BJ (cell line): ENCODE results near the gene ZNF442. TPM values are rescaled to one million over a fixed set of nuclear protein-coding genes. Genes with fewer than 3 reads are reported as not detected.
"Not testable (repeated sequence)": the region's sequence is repeated elsewhere in the genome, so short reads cannot be mapped to it uniquely, and the experiment has no call there.

Experiments
- CTCF ChIA-PET: fragments of 350-600 bp; formaldehyde crosslinking; extraction: SDS; loops from one replicate; lab custom pipeline; 2021; ENCODE audit warnings: antibody characterized with exemption, inconsistent platforms; lab: Yijun Ruan, JAX
- POLR2A ChIA-PET: fragments of 300-600 bp; sonication (Branson Sonifier 250); formaldehyde crosslinking; extraction: SDS; loops from one replicate; lab custom pipeline; 2021; ENCODE audit warnings: antibody characterized with exemption; lab: Charles Lee
- DNase-seq: peaks from one replicate; pipeline ENCODE4 v3.0.0-alpha.2; 2011; ENCODE audit warnings: low read depth
- H3K27me3 ChIP-seq: 2 replicates; pipeline ENCODE4 v1.6.0; 2011; ENCODE audit warnings: low read length; ENCODE audit not compliant: control insufficient read depth, insufficient read depth
- H3K36me3 ChIP-seq: 2 replicates; pipeline ENCODE4 v1.5.1; 2011; ENCODE audit warnings: low read length; ENCODE audit not compliant: control insufficient read depth, insufficient read depth
- H3K4me3 ChIP-seq: 2 replicates; pipeline ENCODE4 v1.5.1; 2011; ENCODE audit warnings: low read depth, mild to moderate bottlenecking, control low read depth, low read length
- polyA plus RNA-seq: library from polyadenylated mRNA; depleted of rRNA; stranded (reverse); fragments of >200 nt; gene quantifications from 2 replicates; pipeline ENCODE4 v1.2.3, GENCODE V29; 2011; rRNA removed
- small RNA-seq: library from RNA; depleted of rRNA; stranded (forward); fragments of <200 nt; gene quantifications from one replicate; pipeline ENCODE3, GENCODE V24; 2012; ENCODE audit warnings: low replicate concordance, low read depth; ENCODE audit not compliant: insufficient read length
- TF ChIP-seq, protein P1 (sequence below): IDR thresholded peaks from 2 replicates; pipeline ENCODE4 v1.5.1; 2011; ENCODE audit warnings: low read depth, mild to moderate bottlenecking, control low read depth, inconsistent platforms, low read length, moderate library complexity; ENCODE audit not compliant: insufficient read depth

Gene ZNF442
- polyA plus RNA-seq, 1 experiment: 0.36 TPM

DNA sequence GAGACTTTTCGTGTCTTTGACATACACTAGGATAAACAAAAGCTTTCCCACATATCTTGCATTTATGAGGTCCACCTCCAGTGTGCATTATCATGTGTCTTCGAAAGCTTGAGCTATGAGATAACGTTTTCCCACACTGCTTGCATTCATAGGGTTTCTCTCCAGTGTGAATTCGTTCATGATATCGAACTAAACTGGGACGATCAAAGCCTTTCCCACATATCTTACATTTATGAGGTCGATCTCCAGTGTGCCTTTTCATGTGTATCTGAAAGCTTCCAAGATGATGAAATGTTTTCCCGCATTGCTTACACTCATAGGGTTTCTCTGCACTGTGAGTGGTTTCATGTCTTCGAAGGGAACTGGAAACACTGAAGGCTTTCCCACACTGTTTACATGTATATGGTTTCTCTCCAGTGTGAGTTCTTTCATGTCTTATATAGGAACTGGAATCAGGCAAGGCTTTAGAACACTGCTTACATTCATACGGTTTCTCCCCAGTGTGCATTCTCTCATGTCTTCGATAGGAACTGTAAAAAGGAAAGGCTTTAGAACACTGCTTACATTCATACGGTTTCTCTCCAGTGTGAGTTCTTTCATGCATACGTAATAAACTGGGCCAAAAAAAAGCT is 46.6 kb downstream of the ZNF442 start:
- Histone ChIP-seq H3K36me3 (peaks cover 6% of the 10 kb centered on the region), H3K4me3 (no peak overlapping the region), H3K27me3 (no peaks in the 10 kb centered on the region)
- DNase-seq: no peak
- TF ChIP-seq, protein P1, sequence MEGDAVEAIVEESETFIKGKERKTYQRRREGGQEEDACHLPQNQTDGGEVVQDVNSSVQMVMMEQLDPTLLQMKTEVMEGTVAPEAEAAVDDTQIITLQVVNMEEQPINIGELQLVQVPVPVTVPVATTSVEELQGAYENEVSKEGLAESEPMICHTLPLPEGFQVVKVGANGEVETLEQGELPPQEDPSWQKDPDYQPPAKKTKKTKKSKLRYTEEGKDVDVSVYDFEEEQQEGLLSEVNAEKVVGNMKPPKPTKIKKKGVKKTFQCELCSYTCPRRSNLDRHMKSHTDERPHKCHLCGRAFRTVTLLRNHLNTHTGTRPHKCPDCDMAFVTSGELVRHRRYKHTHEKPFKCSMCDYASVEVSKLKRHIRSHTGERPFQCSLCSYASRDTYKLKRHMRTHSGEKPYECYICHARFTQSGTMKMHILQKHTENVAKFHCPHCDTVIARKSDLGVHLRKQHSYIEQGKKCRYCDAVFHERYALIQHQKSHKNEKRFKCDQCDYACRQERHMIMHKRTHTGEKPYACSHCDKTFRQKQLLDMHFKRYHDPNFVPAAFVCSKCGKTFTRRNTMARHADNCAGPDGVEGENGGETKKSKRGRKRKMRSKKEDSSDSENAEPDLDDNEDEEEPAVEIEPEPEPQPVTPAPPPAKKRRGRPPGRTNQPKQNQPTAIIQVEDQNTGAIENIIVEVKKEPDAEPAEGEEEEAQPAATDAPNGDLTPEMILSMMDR: no peak
- ChIA-PET POLR2A (no interaction called here), CTCF (interaction anchor here (0.7 kb wide), 1 partner anchor 18 kb away, joined by 3 read pairs; no protein-coding TSS in a partner anchor)

DNA sequence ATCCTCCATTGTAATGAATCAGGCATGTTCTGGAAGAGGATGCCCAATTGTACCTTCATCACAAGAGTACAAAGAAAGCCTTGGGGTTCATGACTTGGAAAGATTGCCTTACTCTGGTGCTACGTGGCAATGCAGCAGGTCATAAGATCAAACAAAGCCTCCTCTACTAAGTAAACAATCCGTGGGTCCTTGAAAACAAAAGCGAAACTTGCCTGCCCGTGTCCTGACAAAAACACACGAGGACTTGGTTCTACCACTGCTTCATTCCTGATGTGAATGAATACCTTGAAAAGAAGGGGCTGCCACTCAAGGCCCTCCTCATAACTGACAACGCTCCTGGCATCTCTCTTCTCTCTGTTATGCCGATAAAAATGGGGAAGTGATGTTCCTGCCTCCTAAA is 50.9 kb downstream of the ZNF442 start:
- TF ChIP-seq, protein P1: no peak
- POLR2A ChIA-PET: no interaction called here
- no peak overlapping the region for H3K4me3 ChIP-seq

DNA sequence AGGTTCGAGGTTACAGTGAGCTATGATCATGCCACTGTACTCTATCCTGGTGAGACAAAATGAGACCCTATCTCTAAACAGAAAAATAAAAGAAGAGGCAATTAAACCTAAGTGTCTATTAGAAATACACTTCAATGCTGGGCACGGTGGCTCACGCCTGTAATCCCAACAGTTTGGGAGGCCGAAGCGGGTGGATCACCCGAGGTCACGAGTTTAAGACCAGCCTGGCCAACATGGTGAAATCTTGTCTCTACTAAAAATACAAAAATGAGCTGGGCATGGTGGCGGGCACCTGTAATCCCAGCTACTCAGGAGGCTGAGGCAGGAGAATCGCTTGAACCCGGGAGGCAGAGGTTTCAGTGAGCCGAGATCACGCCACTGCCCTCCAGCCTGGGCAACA is 56.6 kb downstream of the ZNF442 start:
- H3K27me3 ChIP-seq, POLR2A ChIA-PET, H3K36me3 ChIP-seq, DNase-seq, H3K4me3 ChIP-seq: not testable (repeated sequence)
- CTCF ChIA-PET: interaction anchor here (1.2 kb wide), 1 partner anchor 14 kb away, joined by 4 read pairs; no protein-coding TSS in a partner anchor

More for the DNA sequence above, 50.9 kb downstream of the ZNF442 start:
- H3K36me3 ChIP-seq: peaks cover 4% of the 10 kb centered on the region
- CTCF ChIA-PET: interaction anchor here (1.4 kb wide), 1 partner anchor 13 kb away, joined by 3 read pairs; no protein-coding TSS in a partner anchor
- H3K27me3 ChIP-seq: no peaks in the 10 kb centered on the region
- no peak for DNase-seq

Small RNAs within 50 kb of the gene (small RNA-seq; reads per million reads assigned to genes)
- not detected for gene RPS29P23

Other genes starting within 250 kb of the ZNF442 start
- 2.1 and 2.8 TPM in 2 replicates for gene ZNF20, start 225.3 kb downstream of the ZNF442 start, polyA plus RNA-seq
- 1.5 and 2.2 TPM in 2 replicates for gene ZNF625, start 208.9 kb downstream of the ZNF442 start, polyA plus RNA-seq
- gene ZNF136, start 202.6 kb downstream of the ZNF442 start, polyA plus RNA-seq: 1.5 and 2.8 TPM in 2 replicates
- 2.9 and 3.5 TPM in 2 replicates for gene ZNF44, start 70.8 kb downstream of the ZNF442 start, polyA plus RNA-seq
- 1.4 and 2.1 TPM in 2 replicates for gene ZNF563, start 32.0 kb downstream of the ZNF442 start, polyA plus RNA-seq
- gene ZNF799, start 35.6 kb upstream of the ZNF442 start, polyA plus RNA-seq: 0.63 and 1.3 TPM in 2 replicates
- 0.56 and 1.5 TPM in 2 replicates for gene ZNF443, start 75.3 kb upstream of the ZNF442 start, polyA plus RNA-seq
- gene ZNF709, start 119.1 kb upstream of the ZNF442 start, polyA plus RNA-seq: 0.59 and 1.1 TPM in 2 replicates
- 1.4 and 2.9 TPM in 2 replicates for gene ZNF564, start 185.8 kb upstream of the ZNF442 start, polyA plus RNA-seq
- gene ZNF490, start 245.1 kb upstream of the ZNF442 start, polyA plus RNA-seq: 1.6 and 3.7 TPM in 2 replicates
- gene ZNF791, start 245.2 kb upstream of the ZNF442 start, polyA plus RNA-seq: 7.7 and 10.5 TPM in 2 replicates